Heart left ventricle (tissue), 13 donors: ENCODE measurements around the gene DISP2.

Experiments used
- CTCF ChIP-seq, 12 donors: fragments of 200-600 bp; sonication (generic) in 4 of 12; IDR thresholded peaks; one replicate each; pipeline versions ENCODE4 v1.5.0 to v1.8.0; 2018 to 2022; ENCODE audit warnings: antibody characterized with exemption in 12 of 12, mild to moderate bottlenecking in 5 of 12
- POLR2A ChIP-seq, 2 donors: fragments of 450-650 bp; IDR thresholded peaks; one replicate each; pipeline ENCODE4 v1.6.1; 2017; ENCODE audit warnings: antibody characterized with exemption in 2 of 2, mild to moderate bottlenecking in 2 of 2, moderate library complexity in 2 of 2
- donor health status: ischemic (EF 13 %, LVEDD 7.1; RV severe dilation, severe dysfunction).
- donor health status: DM: no; HTN: yes; CAD: no.
- donor health status: DM: no; HTN: no; CAD: no.
- donor health status: ischemic (EF 25% LVEDD 6.9; RV normal size, moderate dysfunction).
- donor health status: ischemic (EF 25% LVEDD 5.7; RV mildly dilated, moderate dysfunction).
- donor health status: ischemic (EF 35%, LVEDD 5.7; RV mildly dilated, moderate dysfunction).
- donor health status: nonischemic (EF 11% LVEDD 7.7; RV severe dilation, severe dysfunction).
- donor health status: DM: yes; HTN: yes; CAD: no.
- donor health status: PGD.
- donor health status: ischemic (EF 29% LVEDD 5.4; RV normal size, mild dysfunction).
- donor health status: nonischemic (EF 23%, LVEDD 6.1; RV moderate dilation, normal function).

DNA sequence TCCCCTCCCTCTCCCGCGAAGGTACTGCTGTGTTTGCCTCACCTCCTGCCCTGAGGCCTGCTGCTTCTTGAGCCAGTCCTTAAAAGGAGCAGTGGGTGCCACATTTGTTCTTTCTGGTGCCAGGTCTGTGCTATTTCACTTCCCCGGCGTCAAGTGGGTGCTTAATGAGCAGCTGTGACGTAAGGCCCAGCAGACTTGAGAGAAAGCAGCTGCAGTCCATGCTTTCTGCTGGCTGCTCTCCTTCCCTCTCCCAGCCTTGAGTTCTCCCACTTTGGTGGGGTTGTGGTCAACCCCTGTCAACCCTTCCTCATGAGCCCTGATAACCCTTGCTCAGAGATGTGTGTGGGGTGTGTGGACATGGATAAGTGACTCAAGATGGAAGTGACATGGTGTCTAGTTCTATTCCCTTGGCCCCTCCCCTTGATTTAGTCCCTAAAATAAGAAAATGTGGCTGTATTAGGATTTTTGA lies 27.6 kb upstream of the DISP2 start:
- TF ChIP-seq CTCF (IDR thresholded peaks at IDR 0.05) (no peak), POLR2A (IDR thresholded peaks at IDR 0.05) (no peak)
